Neural cell (in vitro differentiated cells): ENCODE data around the gene OTOP3. TPM values are rescaled to one million over a fixed set of nuclear protein-coding genes. Genes with fewer than 3 reads are reported as not detected.
"Not testable (repeated sequence)": the region's sequence is repeated elsewhere in the genome, so short reads cannot be mapped to it uniquely, and the experiment has no call there.

Experiments
- H2AFZ ChIP-seq: fragments of 200-600, 300-800 bp; sonication (generic), shearing (Covaris generic); 2 replicates; pipeline ENCODE4 v1.6.0; 2014; ENCODE audit warnings: low read depth, mild to moderate bottlenecking, antibody characterized with exemption, low read length, moderate library complexity
- H3F3A ChIP-seq: fragments of 200-600 bp; shearing (Covaris generic); 2 replicates; pipeline ENCODE4 v1.6.1; 2016; ENCODE audit warnings: mild to moderate bottlenecking, moderate library complexity, mixed read lengths, antibody characterized with exemption, low read length; ENCODE audit not compliant: insufficient read depth, poor library complexity, severe bottlenecking
- H3K27ac ChIP-seq: fragments of 200-600, 300-800 bp; sonication (generic), shearing (Covaris generic); 2 replicates; pipeline ENCODE4 v1.5.1; 2014; ENCODE audit warnings: mild to moderate bottlenecking, low read length, moderate library complexity
- H3K27me3 ChIP-seq: fragments of 300-800, 200-600 bp; sonication (generic), shearing (Covaris generic); 2 replicates; pipeline ENCODE4 v1.6.0; 2014; ENCODE audit warnings: mild to moderate bottlenecking, low read depth, low read length, moderate library complexity; ENCODE audit not compliant: insufficient read depth
- H3K36me3 ChIP-seq: fragments of 300-800, 200-600 bp; sonication (generic), shearing (Covaris generic); 2 replicates; pipeline ENCODE4 v1.5.1; 2014; ENCODE audit warnings: mild to moderate bottlenecking, antibody characterized with exemption, low read length, moderate library complexity; ENCODE audit not compliant: insufficient read depth
- H3K4me2 ChIP-seq: fragments of 300-800, 200-600 bp; sonication (generic), shearing (Covaris generic); 2 replicates; pipeline ENCODE4 v1.6.0; 2014; ENCODE audit warnings: mild to moderate bottlenecking, low read length
- H3K4me3 ChIP-seq: fragments of 300-800, 200-600 bp; sonication (generic), shearing (Covaris generic); 2 replicates; pipeline ENCODE4 v1.5.1; 2014; ENCODE audit warnings: mild to moderate bottlenecking, low read length, moderate library complexity
- H3K79me2 ChIP-seq: fragments of 200-600 bp; shearing (Covaris generic); replicated peaks from 2 replicates; pipeline ENCODE4 v1.6.0; 2014; ENCODE audit warnings: mild to moderate bottlenecking, low read length, moderate library complexity; ENCODE audit not compliant: insufficient read depth
- H3K9ac ChIP-seq: fragments of 300-800, 200-600 bp; sonication (generic), shearing (Covaris generic); 2 replicates; pipeline ENCODE4 v1.6.1; 2016; ENCODE audit warnings: mild to moderate bottlenecking, low read length, mixed read lengths
- H3K9me2 ChIP-seq: fragments of 200-600 bp; shearing (Covaris generic); 2 replicates; pipeline ENCODE4 v1.6.1; 2016; ENCODE audit warnings: mild to moderate bottlenecking, low read length, mixed read lengths; ENCODE audit not compliant: insufficient read depth
- H3K9me3 ChIP-seq: fragments of 200-600, 300-800 bp; sonication (generic), shearing (Covaris generic); 2 replicates; pipeline ENCODE4 v1.6.1; 2016; ENCODE audit warnings: mild to moderate bottlenecking, mixed run types, low read length, moderate library complexity, mixed read lengths
- H4K20me1 ChIP-seq: fragments of 200-600 bp; shearing (Covaris generic); 2 replicates; pipeline ENCODE4 v1.6.1; 2016; ENCODE audit warnings: mild to moderate bottlenecking, mixed run types; ENCODE audit not compliant: insufficient read depth
- CTCF ChIP-seq: fragments of 450-650 bp; IDR thresholded peaks from 2 replicates; pipeline ENCODE4 v1.5.1; 2014; ENCODE audit warnings: antibody characterized with exemption, mild to moderate bottlenecking, moderate library complexity; ENCODE audit not compliant: poor library complexity, severe bottlenecking
- EP300 ChIP-seq: fragments of 450-650 bp; conservative IDR thresholded peaks from 2 replicates; pipeline ENCODE4 v1.6.1; 2014; ENCODE audit warnings: antibody characterized with exemption, mild to moderate bottlenecking, moderate library complexity; ENCODE audit not compliant: poor library complexity, severe bottlenecking
- EZH2 ChIP-seq: fragments of 200-600, 300-800 bp; shearing (Covaris generic), sonication (generic); IDR thresholded peaks from 2 replicates; pipeline ENCODE4 v1.6.1; 2014; ENCODE audit warnings: antibody characterized with exemption, low read length, borderline replicate concordance, mild to moderate bottlenecking; ENCODE audit not compliant: insufficient read depth, poor library complexity, severe bottlenecking
- MXI1 ChIP-seq: fragments of 450-650 bp; conservative IDR thresholded peaks from 2 replicates; pipeline ENCODE4 v1.6.1; 2014; ENCODE audit warnings: antibody characterized with exemption, mild to moderate bottlenecking; ENCODE audit not compliant: poor library complexity, severe bottlenecking
- POLR2AphosphoS5 ChIP-seq: IDR thresholded peaks from 2 replicates; pipeline ENCODE4 v1.6.1; 2012
- RAD21 ChIP-seq: fragments of 450-650 bp; conservative IDR thresholded peaks from 2 replicates; pipeline ENCODE4 v1.6.1; 2014; ENCODE audit warnings: antibody characterized with exemption, mild to moderate bottlenecking, moderate library complexity
- REST ChIP-seq: IDR thresholded peaks from 2 replicates; pipeline ENCODE4 v1.6.1; 2012; ENCODE audit warnings: borderline replicate concordance
- SMC3 ChIP-seq: fragments of 450-650 bp; conservative IDR thresholded peaks from 2 replicates; pipeline ENCODE4 v1.6.1; 2014; ENCODE audit warnings: antibody characterized with exemption, mild to moderate bottlenecking, moderate library complexity; ENCODE audit not compliant: poor library complexity
- TAF1 ChIP-seq: IDR thresholded peaks from 2 replicates; pipeline ENCODE4 v1.6.1; 2012; ENCODE audit warnings: low read depth
- polyA plus RNA-seq: library from polyadenylated mRNA; depleted of rRNA; stranded (reverse); fragments of >200 nt; gene quantifications from 2 replicates; pipeline ENCODE4 v1.2.3, GENCODE V29; 2014

OTOP3 gene
- polyA plus RNA-seq, 1 donor from 2014 or later = not detected

GRCh38 chr17:74904687-74905409, 30.9 kb upstream of the OTOP3 start:
- H3K4me2 ChIP-seq = no peak overlapping the region
- no peaks in the 10 kb centered on the region for H3K79me2 ChIP-seq
- no peak overlapping the region for H3K27ac ChIP-seq
- H3K9ac ChIP-seq = no peak overlapping the region
- H3K9me2 ChIP-seq = no peaks in the 10 kb centered on the region
- H3K27me3 ChIP-seq = no peaks in the 10 kb centered on the region
- TF ChIP-seq EP300 (no peak), TAF1 (no peak), SMC3 (no peak), POLR2AphosphoS5 (no peak), REST (no peak), MXI1 (no peak), CTCF (no peak), RAD21 (no peak), EZH2 (no peak)
- H3F3A ChIP-seq = no peaks in the 10 kb centered on the region
- H2AFZ ChIP-seq = no peak overlapping the region
- H4K20me1 ChIP-seq = no peaks in the 10 kb centered on the region
- no peaks in the 10 kb centered on the region for H3K36me3 ChIP-seq
- H3K9me3 ChIP-seq = no peaks in the 10 kb centered on the region
- H3K4me3 ChIP-seq = no peak overlapping the region

GRCh38 chr17:74906214-74906793, 29.4 kb upstream of the OTOP3 start:
- H3F3A ChIP-seq, H3K4me3 ChIP-seq, H3K9me2 ChIP-seq, H3K27ac ChIP-seq, H4K20me1 ChIP-seq, H3K27me3 ChIP-seq, H3K36me3 ChIP-seq, H3K4me2 ChIP-seq, H3K9me3 ChIP-seq, H3K79me2 ChIP-seq, H3K9ac ChIP-seq, H2AFZ ChIP-seq: not testable (repeated sequence)
